A549 (cell line): Measurements from ENCODE around the gene OR5B12.

Experiments used
- CBX8 ChIP-seq: fragments of 200-600 bp; sonication (generic); IDR thresholded peaks from 2 replicates; pipeline ENCODE4 v1.6.1; 2016
- EP300 ChIP-seq, 2 experiments: fragments of >200 bp; sonication (Bioruptor Twin); formaldehyde crosslinking; IDR thresholded peaks; 2 replicates in 1 of 2; 3 replicates in 1 of 2; pipeline ENCODE4 v1.6.1; 2016 to 2017
- HEYL ChIP-seq: fragments of 250-450 bp; sonication (Bioruptor Pico); IDR thresholded peaks from 2 replicates; pipeline ENCODE4 v1.8.0; 2021; ENCODE audit warnings: mild to moderate bottlenecking, moderate library complexity
- NFE2L2 ChIP-seq: fragments of 150-350 bp; conservative IDR thresholded peaks from 2 replicates; pipeline ENCODE4 v1.6.1; 2014; ENCODE audit warnings: low read length
- NR3C1 ChIP-seq: fragments of >200 bp; sonication (Bioruptor Twin); formaldehyde crosslinking; IDR thresholded peaks from 3 replicates; pipeline ENCODE4 v1.6.1; 2017
- PHF8 ChIP-seq: fragments of 200-600 bp; sonication (generic); IDR thresholded peaks from 2 replicates; pipeline ENCODE4 v1.6.1; 2016; ENCODE audit warnings: low read depth, mild to moderate bottlenecking, antibody characterized with exemption, moderate library complexity, borderline replicate concordance
- POLR2A ChIP-seq: IDR thresholded peaks from 2 replicates; pipeline ENCODE4 v1.6.1; 2012; ENCODE audit warnings: mild to moderate bottlenecking, low read length
- POLR2AphosphoS2 ChIP-seq: conservative IDR thresholded peaks from 2 replicates; pipeline ENCODE4 v1.6.1; 2012; ENCODE audit warnings: low read length, improper control_type of control experiment, inconsistent platforms
- RAD21 ChIP-seq, 2 experiments: fragments of >200 bp in 1 of 2; sonication (Bioruptor Twin) in 1 of 2; formaldehyde crosslinking in 1 of 2; IDR thresholded peaks in 1 of 2; conservative IDR thresholded peaks in 1 of 2; 2 replicates in 1 of 2; 3 replicates in 1 of 2; pipeline ENCODE4 v1.6.1; 2012 to 2018; ENCODE audit warnings: inconsistent platforms in 1 of 2
- ZC3H11A ChIP-seq: fragments of 450-650 bp; IDR thresholded peaks from 2 replicates; pipeline ENCODE4 v1.6.1; 2014; ENCODE audit warnings: antibody characterized with exemption, mild to moderate bottlenecking
- TF ChIP-seq, protein P1 (sequence below): fragments of >200 bp; sonication (Bioruptor Twin); formaldehyde crosslinking; IDR thresholded peaks from 3 replicates; pipeline ENCODE4 v1.5.1; 2016
- TF ChIP-seq, protein P2 (sequence below): IDR thresholded peaks from 2 replicates; pipeline ENCODE4 v1.6.1; 2012
- TF ChIP-seq, protein P3 (sequence below): IDR thresholded peaks from 2 replicates; pipeline ENCODE4 v1.6.1; 2012
- TF ChIP-seq, protein P4 (sequence below): fragments of 200-600 bp; sonication (generic); IDR thresholded peaks from 2 replicates; pipeline ENCODE4 v1.6.1; 2016; ENCODE audit warnings: antibody characterized with exemption, mild to moderate bottlenecking, moderate library complexity

DNA sequence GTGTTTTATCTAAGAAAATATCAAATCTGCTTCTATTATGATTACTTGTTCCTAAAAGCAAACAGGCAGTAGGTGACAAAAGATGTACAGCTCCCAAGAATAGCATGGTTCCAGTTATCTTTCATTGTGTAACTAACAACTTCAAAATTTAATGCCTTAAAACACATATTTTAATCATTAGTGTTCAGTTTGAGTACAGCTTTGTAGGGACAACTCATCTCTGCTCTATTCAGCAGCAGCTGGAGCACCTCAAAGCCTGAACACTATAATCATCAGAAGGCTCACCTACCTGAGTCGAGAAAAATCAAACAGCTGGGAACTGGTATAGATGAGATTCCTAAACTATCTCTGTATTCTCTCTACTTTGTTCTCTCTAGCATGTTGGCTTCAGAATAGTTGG is 24.3 kb upstream of the OR5B12 start:
- TF ChIP-seq, protein P1, sequence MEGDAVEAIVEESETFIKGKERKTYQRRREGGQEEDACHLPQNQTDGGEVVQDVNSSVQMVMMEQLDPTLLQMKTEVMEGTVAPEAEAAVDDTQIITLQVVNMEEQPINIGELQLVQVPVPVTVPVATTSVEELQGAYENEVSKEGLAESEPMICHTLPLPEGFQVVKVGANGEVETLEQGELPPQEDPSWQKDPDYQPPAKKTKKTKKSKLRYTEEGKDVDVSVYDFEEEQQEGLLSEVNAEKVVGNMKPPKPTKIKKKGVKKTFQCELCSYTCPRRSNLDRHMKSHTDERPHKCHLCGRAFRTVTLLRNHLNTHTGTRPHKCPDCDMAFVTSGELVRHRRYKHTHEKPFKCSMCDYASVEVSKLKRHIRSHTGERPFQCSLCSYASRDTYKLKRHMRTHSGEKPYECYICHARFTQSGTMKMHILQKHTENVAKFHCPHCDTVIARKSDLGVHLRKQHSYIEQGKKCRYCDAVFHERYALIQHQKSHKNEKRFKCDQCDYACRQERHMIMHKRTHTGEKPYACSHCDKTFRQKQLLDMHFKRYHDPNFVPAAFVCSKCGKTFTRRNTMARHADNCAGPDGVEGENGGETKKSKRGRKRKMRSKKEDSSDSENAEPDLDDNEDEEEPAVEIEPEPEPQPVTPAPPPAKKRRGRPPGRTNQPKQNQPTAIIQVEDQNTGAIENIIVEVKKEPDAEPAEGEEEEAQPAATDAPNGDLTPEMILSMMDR, result no peak
- TF ChIP-seq CBX8, result no peak
- TF ChIP-seq, protein P2, sequence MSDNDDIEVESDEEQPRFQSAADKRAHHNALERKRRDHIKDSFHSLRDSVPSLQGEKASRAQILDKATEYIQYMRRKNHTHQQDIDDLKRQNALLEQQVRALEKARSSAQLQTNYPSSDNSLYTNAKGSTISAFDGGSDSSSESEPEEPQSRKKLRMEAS, result no peak
- no peak for TF ChIP-seq POLR2A
- TF ChIP-seq EP300 (IDR thresholded peaks at IDR 0.05), result no peak
- no peak for TF ChIP-seq RAD21 (conservative IDR thresholded peaks at IDR 0.05 in 1 of 2, IDR thresholded peaks at IDR 0.05 in 1 of 2)
- TF ChIP-seq, protein P3, sequence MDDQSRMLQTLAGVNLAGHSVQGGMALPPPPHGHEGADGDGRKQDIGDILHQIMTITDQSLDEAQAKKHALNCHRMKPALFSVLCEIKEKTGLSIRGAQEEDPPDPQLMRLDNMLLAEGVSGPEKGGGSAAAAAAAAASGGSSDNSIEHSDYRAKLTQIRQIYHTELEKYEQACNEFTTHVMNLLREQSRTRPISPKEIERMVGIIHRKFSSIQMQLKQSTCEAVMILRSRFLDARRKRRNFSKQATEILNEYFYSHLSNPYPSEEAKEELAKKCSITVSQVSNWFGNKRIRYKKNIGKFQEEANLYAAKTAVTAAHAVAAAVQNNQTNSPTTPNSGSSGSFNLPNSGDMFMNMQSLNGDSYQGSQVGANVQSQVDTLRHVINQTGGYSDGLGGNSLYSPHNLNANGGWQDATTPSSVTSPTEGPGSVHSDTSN, result no peak
- TF ChIP-seq ZC3H11A, result no peak
- TF ChIP-seq HEYL (CRISPR knock-in tag), result no peak
- no peak for TF ChIP-seq NFE2L2
- no peak for TF ChIP-seq PHF8
- no peak for TF ChIP-seq POLR2AphosphoS2
- TF ChIP-seq, protein P4, sequence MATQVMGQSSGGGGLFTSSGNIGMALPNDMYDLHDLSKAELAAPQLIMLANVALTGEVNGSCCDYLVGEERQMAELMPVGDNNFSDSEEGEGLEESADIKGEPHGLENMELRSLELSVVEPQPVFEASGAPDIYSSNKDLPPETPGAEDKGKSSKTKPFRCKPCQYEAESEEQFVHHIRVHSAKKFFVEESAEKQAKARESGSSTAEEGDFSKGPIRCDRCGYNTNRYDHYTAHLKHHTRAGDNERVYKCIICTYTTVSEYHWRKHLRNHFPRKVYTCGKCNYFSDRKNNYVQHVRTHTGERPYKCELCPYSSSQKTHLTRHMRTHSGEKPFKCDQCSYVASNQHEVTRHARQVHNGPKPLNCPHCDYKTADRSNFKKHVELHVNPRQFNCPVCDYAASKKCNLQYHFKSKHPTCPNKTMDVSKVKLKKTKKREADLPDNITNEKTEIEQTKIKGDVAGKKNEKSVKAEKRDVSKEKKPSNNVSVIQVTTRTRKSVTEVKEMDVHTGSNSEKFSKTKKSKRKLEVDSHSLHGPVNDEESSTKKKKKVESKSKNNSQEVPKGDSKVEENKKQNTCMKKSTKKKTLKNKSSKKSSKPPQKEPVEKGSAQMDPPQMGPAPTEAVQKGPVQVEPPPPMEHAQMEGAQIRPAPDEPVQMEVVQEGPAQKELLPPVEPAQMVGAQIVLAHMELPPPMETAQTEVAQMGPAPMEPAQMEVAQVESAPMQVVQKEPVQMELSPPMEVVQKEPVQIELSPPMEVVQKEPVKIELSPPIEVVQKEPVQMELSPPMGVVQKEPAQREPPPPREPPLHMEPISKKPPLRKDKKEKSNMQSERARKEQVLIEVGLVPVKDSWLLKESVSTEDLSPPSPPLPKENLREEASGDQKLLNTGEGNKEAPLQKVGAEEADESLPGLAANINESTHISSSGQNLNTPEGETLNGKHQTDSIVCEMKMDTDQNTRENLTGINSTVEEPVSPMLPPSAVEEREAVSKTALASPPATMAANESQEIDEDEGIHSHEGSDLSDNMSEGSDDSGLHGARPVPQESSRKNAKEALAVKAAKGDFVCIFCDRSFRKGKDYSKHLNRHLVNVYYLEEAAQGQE, result no peak
- no peak for TF ChIP-seq NR3C1
